NCI-H82 (cell line): ENCODE results near the gene PPP1R1A.

Experiments
- DNase-seq: peaks from one replicate; lab custom pipeline; 2025; lab: John Stamatoyannopoulos, UW

The PPP1R1A gene, protein sequence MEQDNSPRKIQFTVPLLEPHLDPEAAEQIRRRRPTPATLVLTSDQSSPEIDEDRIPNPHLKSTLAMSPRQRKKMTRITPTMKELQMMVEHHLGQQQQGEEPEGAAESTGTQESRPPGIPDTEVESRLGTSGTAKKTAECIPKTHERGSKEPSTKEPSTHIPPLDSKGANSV

DNA sequence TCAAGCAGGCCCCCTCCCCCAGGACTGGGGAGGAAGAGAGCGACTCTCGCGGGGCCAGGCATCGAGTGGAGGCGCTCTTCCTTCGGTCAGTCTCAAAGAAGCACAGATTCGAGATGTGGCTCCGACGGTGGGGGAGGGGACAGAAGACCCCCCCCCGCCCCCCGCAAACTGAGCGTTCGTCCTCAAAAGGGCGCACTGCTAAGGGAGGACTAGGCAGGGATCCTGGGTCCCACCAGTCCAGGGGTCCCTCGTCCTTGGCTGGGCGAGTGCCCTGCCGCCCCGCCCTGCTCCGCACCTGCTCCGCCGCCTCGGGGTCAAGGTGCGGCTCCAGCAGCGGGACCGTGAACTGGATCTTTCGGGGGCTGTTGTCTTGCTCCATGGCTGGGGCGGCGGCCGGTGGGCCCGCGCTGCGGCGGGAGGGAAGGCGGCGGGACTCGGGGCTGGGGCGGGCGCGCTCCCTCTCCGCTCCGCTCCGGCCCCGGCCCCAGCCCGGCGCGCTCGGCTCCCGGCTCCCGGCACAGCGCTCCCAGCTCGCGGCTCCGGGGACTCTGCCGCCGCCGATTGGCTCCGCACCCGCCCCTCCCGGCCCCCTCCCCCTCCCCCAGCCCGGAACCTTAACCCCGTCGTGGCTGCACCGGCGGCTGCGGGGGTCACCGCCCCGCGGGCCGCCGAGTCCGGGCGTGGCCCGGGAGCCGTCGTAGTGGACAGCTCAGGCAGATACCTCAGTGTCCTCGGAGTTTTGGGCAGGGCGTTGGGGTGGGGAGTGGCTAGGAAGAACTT lies at the start of gene PPP1R1A:
TSS of gene PPP1R1A (minus strand) at position 550 of the 780 bp plus-strand sequence. CDS start at position 379, 171 bp downstream.
- no peak for DNase-seq

DNA sequence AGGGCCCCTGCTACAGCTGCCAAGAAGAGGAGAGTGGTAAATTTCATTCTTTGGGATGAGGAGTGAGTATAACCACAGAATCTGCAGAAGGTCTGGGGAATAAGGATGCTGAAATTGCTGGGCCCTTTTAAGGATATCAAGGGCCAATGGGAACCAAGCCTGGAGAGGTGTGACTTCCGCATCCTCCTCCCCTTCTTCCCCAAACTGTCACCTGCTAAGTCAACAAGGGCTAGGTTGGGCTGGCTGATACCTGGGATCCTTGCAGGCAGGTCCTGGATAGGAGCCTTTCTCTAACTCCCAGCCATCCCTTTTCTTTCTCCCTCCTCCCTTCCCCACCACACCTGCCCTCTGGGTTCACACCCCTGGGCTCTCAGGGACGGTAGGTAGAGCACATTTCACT lies 46.3 kb upstream of the PPP1R1A start, which contains the start of gene LACRT:
TSS of gene LACRT (minus strand) at position 101 of the 400 bp plus-strand sequence. CDS start at position 47, 54 bp downstream.
- DNase-seq = no peak

DNA sequence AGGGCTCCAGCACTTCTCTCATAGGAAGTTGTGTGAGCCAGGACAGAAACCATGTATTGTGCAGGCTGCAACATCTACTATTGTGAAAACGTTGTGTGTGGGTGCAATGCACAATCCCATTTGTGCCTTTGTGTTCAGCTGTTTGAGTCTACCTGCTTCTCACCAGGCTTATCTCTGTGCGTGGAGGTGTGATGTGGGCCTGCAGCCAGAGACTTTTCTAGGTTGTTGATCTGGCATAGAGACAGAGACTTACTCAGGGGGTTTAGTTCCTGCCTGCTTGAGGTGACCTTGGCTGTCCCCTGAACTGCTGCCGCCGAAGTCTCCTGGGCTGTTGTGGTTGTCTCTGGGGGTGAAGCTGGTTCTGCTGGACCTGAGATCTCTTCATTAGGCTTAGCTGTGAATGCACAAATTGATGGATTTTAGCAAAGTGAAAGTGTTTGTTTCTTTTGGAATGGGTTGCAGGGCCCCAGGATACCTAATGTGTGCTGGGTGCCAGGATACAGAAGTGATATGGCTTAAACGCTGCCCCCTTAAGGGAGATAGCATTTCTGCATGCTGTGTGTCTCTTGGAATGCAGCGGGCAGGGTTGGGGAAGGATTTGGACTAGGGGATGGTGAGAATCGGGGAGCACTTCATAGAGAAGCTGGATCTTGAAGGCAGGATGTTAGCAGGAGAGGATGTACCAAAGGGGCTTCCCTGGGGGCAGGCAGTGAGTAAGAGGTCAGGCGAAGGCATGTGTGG lies 43.7 kb upstream of the PPP1R1A start:
- DNase-seq = no peak

DNA sequence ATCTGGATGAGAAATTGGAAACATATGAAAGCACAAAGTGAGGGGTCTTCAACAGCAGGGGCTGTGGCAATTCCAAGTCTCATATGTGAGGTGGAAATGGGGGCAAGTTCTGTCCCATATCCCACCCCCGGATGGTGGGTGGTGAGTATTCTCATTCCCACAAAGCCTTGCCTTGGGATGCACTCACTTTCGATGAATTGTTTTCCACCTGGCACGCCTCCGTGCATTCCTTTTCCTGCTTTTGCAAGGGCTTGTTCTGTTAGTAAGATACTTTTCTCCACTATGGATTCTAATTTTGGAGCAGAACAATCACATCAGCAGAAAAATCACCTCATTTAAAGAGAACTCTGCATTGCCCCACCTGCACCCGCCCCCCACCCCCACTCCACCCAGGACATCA lies 43.1 kb upstream of the PPP1R1A start:
- DNase-seq = no peak

DNA sequence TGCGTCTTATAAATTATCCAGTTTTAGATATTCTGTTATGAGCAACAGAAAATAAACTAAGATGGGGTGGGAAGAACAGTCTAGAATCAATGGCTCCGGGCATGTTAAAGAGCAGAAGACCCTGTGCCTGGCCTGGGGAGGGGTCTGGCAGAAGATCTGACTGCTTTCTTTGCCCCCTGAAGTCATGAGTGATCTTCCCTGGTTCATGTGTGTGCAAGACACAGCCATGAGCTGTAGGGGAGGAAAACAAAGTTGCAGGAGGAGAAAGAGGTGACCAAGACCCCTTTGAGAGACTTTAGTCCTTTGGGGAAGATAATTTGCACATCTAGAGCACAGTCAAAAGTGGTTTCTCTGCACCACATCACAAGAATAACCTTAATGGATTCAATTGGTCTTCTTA lies 41.5 kb upstream of the PPP1R1A start:
- no peak for DNase-seq

DNA sequence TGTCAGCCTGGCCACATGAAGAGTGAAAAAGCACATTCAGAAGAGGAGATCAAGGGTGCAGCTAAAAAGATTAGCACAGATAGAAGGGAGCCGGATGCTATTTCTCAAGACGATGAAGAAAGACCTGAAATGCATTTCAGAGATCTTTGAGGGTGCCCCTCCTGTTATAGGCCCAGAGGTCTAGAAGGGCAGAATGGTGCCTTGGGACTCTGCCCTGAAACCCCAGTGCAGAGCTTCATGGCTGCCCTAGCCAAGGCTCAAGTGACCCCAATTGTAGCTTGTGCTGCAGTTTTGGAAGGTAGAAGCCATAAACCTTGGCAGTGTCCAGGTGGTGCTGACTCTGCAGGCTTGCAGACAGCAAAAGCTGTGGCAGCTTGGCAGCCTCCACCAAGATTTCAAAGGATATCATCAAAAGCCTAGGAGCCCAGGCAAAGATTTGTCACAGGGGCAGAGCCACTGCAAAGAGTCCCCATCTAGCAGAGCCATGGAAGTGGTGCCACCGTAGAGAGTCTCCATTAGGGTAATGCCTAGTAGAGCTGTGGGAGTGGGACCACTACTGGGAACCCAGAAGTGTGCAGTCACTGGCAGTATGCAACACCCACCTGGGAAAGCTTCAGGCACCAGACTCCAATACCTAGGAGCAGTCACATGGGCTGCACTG lies 39.9 kb upstream of the PPP1R1A start:
- no peak for DNase-seq

DNA sequence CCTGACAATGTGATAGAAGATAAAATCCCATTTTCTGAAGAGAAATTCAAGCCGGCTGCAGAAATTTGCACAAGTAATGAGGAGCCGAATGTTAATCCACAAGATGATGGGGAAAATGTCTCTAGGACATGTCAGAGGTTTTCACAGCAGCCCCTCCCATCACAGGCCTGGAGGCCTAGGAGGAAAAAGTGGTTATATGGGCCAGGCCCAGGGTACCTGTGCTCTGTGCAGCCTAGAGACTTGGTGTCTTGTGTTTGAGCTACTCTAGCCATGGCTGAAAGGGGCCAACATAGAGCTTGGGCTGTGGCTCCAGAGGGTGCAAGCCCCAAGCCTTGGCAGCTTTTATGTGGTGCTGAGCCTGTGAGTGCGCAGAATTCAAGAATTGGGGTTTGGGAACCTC lies 38.8 kb upstream of the PPP1R1A start:
- no peak for DNase-seq

DNA sequence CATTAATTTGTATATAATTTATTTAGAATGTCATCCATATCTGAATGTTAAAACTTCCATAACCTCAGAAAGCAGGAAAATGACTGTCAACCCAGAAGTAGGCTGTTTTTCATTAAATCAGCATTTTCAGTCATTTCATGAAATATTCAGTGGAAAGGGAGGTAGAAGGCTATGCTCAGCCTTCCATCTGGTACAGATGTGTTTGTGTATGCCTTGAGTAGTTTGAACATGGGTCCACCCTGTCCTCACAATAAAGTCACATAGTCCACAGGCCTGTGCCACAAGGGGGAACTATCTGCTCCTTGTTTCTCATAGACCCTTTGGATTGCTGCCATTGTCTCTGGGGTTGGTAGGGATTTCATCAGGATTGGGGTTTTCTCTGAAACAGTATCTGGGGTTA lies 37.1 kb upstream of the PPP1R1A start:
- no peak for DNase-seq

DNA sequence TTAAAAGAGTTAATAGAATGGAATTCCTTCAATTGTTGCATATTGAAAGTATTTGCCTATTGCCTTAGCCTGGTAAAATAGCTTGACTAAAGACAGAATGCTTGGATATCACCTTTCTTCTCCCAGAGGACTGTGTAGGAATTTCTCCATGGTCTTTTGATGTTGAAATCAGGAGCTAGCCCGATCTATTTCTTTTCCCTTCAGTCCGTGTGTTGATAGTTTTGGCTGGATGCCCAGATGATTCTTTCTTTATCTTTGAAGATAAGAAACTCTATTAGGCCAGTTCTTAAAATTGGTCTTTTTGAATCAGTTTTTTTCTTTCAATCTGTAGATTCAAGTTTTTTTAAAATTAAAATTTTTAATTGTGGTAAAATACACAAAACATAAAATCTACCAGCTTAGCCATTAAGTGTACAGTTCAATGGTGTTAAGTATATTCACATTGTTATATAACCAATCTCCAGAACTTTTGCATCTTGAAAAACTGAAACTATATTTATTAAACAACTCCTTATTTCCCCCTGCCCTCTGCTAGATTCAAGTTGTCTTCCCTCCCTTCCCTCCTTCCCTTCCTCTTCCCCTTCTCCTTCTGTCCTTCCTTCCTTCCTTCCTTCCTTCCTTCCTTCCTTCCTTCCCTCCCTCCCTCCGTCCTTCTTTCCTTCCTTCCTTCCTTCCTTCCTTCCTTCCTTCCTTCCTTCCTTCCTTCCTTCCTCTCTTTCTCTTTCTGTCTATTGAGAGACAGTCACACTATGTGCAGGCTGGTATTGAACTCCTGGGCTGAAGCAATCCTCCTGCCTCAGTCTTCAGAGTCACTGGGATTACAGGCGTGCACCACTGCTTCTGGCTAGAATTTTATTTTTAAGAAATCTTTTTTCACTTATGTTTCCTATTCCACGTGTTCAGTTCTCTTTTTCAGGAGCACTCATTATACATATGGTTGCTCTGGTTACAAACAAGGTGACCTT lies 36.1 kb upstream of the PPP1R1A start:
- no peak for DNase-seq

DNA sequence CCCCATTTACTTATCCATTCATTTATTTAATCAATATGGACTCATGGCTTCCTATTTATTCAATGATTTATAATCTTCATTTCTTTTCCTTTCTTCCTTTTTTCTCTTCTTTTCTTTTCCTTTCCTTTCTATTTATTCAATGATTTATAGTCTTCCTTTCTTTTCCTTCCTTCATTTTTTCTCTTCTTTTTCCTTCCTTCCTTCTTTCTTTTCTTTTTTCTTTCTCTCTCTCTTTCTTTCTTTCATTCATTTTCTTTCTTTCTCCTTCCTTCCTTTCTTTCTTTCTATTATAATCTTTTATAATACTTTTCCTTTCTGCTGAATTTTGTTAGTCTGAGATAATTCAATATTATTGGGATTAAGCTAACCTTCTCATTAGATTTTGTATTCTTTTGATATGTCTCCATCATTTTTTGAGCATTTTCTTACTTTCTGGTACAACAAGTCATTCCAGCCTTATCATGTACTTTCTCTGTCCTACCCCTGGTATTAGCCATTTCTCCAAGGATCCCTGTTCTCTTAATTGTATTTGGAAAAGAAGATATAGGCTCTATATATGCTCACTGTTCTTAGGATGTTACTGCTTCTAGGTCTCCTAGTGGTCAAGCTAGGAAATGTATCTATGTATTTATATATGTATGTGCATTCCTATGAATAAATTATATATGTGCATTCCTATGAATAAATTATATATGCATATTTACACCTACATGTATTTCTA lies 34.2 kb upstream of the PPP1R1A start:
- peak; percentile 28 for DNase-seq

DNA sequence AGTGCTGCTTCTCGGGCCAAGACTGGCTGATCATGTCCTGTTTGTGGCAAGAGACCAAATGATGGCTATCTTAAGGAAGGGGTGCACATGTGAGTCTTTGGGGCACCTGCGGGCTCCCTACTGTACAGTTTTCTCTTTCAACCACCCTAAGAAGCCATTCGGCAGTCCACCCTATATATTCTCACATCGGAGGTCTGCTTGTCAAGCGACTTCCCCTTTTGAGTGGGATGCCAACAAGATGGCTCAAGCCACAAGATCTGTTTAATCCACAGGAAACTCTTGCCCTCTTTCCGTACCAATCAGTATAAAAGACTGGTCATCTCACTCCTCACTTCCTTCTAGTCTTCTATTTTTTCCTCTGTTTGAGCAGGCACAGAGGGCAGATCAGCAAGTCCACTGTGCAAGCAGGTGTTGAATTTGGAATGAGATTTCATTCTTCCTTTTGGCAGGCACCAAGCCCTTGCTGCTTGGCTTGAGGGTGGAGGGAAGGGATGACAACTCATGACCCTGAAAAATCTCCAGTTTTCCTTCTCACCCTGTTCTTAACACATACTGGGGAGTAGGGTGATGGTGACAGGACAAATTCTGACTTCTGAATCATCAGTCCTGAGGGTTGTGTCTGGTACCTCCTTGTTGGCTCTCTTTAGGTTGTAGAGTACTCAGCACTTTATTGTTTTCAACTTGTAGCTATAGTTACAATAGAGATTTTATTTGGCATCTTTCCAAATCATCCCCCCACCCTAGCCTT lies 28.6 kb upstream of the PPP1R1A start:
- no peak for DNase-seq

DNA sequence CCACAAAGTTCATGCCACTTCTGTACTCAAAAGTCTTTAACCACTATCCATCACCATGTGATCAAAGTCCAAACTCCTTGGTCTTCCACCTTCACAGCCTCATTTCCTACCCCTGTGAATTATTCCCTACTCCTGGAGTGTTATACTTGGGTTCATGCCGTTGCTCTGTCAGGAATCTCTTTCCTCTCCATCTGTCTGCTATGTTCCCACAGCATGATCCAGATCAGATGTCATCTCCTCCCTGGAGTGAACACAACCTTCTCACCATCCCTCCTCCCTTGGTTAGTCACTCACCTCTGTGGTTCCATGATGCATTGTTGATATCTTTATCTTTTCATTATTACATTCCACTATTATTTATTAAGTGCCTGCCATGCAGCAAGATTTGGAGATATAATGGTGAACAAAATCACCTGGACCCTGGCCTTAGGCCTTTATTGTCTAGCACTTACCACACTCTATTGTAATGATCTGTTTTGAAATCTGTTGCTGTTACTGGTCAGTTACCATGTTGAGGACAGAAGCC lies 23.8 kb upstream of the PPP1R1A start:
- DNase-seq = no peak

DNA sequence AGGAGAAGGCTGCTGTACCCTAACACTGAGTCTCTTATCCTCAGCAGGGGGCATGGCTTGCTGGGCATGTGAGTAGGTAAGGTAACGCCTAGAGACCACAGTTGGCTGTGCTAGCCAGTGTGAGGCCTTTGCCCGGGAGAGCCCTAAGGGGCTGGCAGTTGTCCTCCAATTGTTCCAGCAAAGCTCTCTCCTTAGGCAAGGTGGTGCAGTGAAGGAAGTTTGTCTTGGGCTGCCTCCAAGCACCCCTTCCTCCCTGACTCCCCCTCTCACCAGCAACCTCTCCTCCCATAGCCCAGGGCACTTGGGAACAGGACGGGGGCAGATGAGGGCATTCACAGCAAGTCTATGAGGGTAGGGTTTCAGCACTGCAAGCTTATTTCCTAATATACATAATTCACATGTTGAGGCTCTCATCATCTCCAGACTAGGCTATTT lies 23.3 kb upstream of the PPP1R1A start:
- no peak for DNase-seq

DNA sequence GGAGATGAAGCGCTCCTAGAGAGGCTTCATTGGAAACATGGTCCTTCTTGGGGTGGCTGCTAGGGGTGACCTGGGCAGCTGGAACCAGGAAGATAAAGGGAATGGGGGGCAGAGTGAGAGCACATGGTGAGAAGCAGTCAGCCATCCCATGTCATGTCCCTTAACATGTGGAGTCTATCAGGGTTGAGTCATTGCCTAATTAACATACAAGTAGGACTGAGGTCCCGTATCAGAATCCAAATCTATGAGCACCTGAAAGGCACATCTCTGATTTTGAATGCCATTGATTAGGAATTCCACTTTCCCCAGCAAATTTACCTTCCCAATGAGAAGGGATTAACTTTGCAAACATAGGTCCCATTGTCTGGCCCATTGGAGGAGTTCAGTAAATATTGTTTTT lies 20.3 kb upstream of the PPP1R1A start:
- DNase-seq = no peak

DNA sequence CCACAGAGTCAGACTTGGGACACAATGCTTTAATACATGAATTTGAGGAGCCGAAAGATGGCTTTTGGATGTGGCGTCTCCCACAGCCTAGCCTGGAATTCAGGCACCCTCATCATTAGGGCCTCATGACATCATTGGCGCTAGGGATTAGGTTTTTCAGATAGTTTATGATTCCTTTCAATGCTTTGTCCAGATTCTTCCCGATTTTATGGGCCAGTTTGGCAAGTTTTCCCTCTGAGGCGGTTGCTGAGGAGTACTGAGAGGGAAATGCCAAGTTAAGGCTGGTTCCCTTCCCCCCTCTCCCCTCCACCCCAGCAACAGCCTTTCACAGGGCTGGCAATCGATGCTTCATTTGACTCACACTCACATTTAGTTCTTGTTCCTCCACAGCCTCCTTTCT lies 19.7 kb upstream of the PPP1R1A start:
- DNase-seq = no peak

DNA sequence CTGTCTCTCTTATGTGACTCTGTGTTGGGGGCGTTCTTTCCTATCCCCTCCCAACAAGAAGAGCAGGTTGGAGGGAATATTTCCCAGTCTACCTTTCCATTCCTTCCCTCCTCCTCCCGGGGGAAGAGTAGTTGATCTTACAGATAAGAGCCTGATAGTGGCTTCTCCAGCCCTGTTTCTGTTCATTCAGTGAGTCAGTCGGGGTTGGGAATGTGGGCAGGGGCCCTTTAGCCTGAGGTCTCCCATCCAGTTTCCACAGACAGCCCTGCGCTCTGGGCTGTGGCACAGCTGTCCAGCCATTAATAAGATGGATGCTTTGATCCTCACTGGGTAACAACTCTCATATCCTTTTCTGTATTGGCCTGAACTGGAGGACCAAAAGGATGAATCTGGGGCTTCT lies 18.1 kb upstream of the PPP1R1A start:
- no peak for DNase-seq

DNA sequence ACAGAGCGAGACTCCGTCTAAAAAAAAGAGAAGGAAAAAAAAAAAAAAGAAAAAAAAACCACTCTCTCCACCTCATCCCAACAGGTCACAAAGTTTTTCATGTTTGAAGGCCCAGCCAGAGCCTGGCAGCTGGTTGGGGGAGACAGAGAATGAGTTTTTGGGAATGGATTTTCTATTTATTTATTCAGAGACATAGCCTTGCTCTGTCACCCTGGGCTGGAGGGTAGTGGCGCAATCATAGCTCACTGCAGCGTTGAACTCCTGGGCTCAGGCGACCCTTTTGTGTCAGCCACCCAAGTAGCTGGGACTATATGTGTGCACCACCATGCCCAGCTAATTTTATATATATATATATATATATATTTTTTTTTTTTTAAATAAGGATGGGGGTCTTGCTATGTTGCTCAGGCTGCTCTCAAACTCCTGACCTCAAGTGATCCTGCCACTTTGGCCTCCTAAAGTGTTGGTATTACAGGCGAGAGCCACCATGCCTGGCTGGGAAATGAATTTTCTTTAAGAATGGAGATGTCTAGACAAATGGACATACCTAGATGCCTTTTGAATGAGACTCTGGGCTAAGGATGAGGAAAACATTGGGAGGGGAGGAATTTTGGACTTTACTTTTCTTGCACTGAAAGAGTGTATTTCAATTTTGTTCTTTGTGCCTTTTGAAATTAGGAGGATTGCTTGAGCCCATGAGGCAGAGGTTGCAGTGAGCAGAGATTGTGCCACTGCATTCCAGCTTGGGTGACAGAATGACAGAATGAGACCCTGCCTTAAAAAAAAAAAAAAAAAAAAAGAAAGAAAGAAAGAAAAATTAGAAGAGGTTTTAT lies 16.9 kb upstream of the PPP1R1A start:
- DNase-seq = no peak

DNA sequence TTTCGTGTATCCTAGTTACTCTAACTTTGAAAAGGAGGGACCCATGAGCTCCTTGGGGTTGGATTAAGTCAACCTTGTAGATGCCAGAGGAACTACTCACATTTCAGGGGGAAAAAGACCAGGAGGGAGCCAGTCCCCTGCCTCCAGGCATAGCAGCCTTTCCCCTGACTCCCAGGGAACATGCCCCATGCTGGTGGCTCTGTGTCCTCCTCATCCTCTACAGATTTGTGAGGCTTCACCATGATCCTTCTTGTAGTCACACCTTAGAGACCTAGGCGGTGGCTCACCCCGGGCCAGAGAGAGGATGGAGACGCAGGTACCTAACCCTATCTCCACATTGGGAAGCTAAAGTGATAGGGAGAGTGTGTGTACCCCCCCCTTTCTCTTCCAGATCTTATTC lies 16.0 kb upstream of the PPP1R1A start:
- no peak for DNase-seq

DNA sequence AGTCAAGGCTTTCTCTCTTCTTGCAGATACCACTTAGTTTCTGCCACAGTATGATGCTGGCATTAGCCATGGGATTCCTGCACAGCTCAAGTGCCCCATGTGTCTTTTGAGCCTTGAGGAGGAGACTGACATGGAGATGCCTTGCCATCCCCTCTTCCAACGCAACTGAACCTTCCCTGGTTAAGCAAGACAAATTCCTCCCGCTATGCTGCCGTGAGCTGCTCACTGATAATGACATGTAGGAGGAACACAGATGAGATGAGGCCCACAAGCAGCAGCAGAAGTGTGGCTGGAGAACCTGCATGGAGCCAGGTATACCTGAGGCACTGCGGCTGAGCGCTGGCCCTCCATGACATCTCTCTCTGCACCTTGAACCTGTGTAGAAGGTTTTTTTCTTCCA lies 15.4 kb upstream of the PPP1R1A start:
- no peak for DNase-seq
